ENCODE results near the gene RRAGC.
"Not testable (repeated sequence)": the region's sequence is repeated elsewhere in the genome, so short reads cannot be mapped to it uniquely, and the experiment has no call there.

The RRAGC gene

GRCh38 chr1:38814984-38815464, 44.5 kb downstream of the RRAGC start:
- no peak for DNase-seq

- DNase-seq, result no peak
Measured at GRCh38 chr1:38814444-38814983, 45.1 kb downstream of the RRAGC start.

GRCh38 chr1:38812981-38813380, 46.6 kb downstream of the RRAGC start:
- DNase-seq, result no peak

GRCh38 chr1:38811466-38811865, 48.1 kb downstream of the RRAGC start:
- DNase-seq, result not testable (repeated sequence)

- no peak for DNase-seq
Measured at GRCh38 chr1:38806090-38806489, 53.5 kb downstream of the RRAGC start.

- DNase-seq, result no peak
Measured at GRCh38 chr1:38805036-38805435, 54.5 kb downstream of the RRAGC start.

- DNase-seq, result no peak
Measured at GRCh38 chr1:38804062-38804886, 55.3 kb downstream of the RRAGC start.

GRCh38 chr1:38803647-38804046, 55.9 kb downstream of the RRAGC start:
- peak; percentile 66 for DNase-seq

GRCh38 chr1:38800720-38801671, 58.6 kb downstream of the RRAGC start:
- DNase-seq, result no peak

- no peak for DNase-seq
Measured at GRCh38 chr1:38793299-38793698, 66.3 kb downstream of the RRAGC start.

- DNase-seq, result no peak
Measured at GRCh38 chr1:38791892-38792291, 67.7 kb downstream of the RRAGC start.

GRCh38 chr1:38791164-38791515, 68.4 kb downstream of the RRAGC start:
- no peak for DNase-seq

GRCh38 chr1:38790422-38791163, 69.0 kb downstream of the RRAGC start:
- no peak for DNase-seq

GRCh38 chr1:38789498-38790169, 69.9 kb downstream of the RRAGC start:
- peak; percentile 81 for DNase-seq

- DNase-seq, result no peak
Measured at GRCh38 chr1:38788341-38789336, 70.9 kb downstream of the RRAGC start.
